ENCODE results near the gene PTPRG.

DNA sequence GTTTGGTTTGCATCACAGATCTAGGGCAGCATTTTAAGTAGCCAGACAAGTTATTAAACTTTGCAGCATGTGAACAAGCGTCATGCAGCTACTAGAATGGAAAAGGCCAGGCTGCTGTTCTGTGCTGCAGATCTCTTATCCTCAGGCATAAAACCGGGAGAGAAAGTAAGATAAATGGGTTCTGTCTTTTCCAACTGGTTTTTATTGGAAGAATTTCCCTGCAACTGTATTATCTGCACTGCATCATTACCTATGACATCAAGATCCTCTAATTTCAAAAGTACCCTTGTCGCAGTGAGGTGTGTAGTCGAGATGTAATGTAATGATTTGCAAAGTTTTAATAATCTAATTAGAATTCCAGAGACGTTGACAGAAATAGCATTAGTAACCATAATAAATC lies 571.6 kb downstream of the PTPRG start:
- no peak for TF ChIP-seq EZH2phosphoT487 (IDR thresholded peaks at IDR 0.05; ENCODE audit: borderline replicate concordance, low read length)
- TF ChIP-seq, protein P1, sequence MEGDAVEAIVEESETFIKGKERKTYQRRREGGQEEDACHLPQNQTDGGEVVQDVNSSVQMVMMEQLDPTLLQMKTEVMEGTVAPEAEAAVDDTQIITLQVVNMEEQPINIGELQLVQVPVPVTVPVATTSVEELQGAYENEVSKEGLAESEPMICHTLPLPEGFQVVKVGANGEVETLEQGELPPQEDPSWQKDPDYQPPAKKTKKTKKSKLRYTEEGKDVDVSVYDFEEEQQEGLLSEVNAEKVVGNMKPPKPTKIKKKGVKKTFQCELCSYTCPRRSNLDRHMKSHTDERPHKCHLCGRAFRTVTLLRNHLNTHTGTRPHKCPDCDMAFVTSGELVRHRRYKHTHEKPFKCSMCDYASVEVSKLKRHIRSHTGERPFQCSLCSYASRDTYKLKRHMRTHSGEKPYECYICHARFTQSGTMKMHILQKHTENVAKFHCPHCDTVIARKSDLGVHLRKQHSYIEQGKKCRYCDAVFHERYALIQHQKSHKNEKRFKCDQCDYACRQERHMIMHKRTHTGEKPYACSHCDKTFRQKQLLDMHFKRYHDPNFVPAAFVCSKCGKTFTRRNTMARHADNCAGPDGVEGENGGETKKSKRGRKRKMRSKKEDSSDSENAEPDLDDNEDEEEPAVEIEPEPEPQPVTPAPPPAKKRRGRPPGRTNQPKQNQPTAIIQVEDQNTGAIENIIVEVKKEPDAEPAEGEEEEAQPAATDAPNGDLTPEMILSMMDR (IDR thresholded peaks at IDR 0.05; ENCODE audit: low read depth, low read length, poor library complexity, severe bottlenecking): no peak

Data from DOHH2 (cell line).